ENCODE measurements around the gene ANKRD60.

Gene ANKRD60

GRCh38 chr20:58223358-58223941, 5.0 kb downstream of the ANKRD60 start:
- no peak for DNase-seq (ENCODE audit: low spot score)

- no peak for DNase-seq (ENCODE audit: low spot score)
These were observed 6.0 kb downstream of the ANKRD60 start for GRCh38 chr20:58222446-58222845.

GRCh38 chr20:58219342-58219700, 9.1 kb downstream of the ANKRD60 start:
- DNase-seq (ENCODE audit: low spot score), result no peak

- DNase-seq (ENCODE audit: low spot score), result no peak
These were observed 9.7 kb downstream of the ANKRD60 start for GRCh38 chr20:58218665-58219341.

GRCh38 chr20:58216334-58216733, 12.1 kb downstream of the ANKRD60 start:
- DNase-seq (ENCODE audit: low spot score), result no peak

- no peak for DNase-seq (ENCODE audit: low spot score)
These were observed 13.3 kb downstream of the ANKRD60 start for GRCh38 chr20:58215116-58215515.

GRCh38 chr20:58214310-58214709, 14.1 kb downstream of the ANKRD60 start:
- no peak for DNase-seq (ENCODE audit: low spot score)

- DNase-seq (ENCODE audit: low spot score), result no peak
These were observed 14.7 kb downstream of the ANKRD60 start for GRCh38 chr20:58213716-58214115.

- DNase-seq (ENCODE audit: low spot score), result no peak
These were observed 15.3 kb downstream of the ANKRD60 start for GRCh38 chr20:58213121-58213520.

- DNase-seq (ENCODE audit: low spot score), result no peak
These were observed 15.8 kb downstream of the ANKRD60 start for GRCh38 chr20:58212636-58213035.

GRCh38 chr20:58210398-58210747, 18.1 kb downstream of the ANKRD60 start:
- no peak for DNase-seq (ENCODE audit: low spot score)

- DNase-seq (ENCODE audit: low spot score), result peak; percentile 78
These were observed 18.6 kb downstream of the ANKRD60 start for GRCh38 chr20:58209652-58210397.

- no peak for DNase-seq (ENCODE audit: low spot score)
These were observed 19.5 kb downstream of the ANKRD60 start for GRCh38 chr20:58208944-58209343.

- no peak for DNase-seq (ENCODE audit: low spot score)
These were observed 22.6 kb downstream of the ANKRD60 start for GRCh38 chr20:58205850-58206249.

- no peak for DNase-seq (ENCODE audit: low spot score)
These were observed 26.4 kb downstream of the ANKRD60 start for GRCh38 chr20:58202044-58202443.

GRCh38 chr20:58201616-58202015, 26.8 kb downstream of the ANKRD60 start:
- no peak for DNase-seq (ENCODE audit: low spot score)

GRCh38 chr20:58199469-58199868, 29.0 kb downstream of the ANKRD60 start:
- no peak for DNase-seq (ENCODE audit: low spot score)

- no peak for DNase-seq (ENCODE audit: low spot score)
These were observed 29.5 kb downstream of the ANKRD60 start for GRCh38 chr20:58198901-58199355.

- DNase-seq (ENCODE audit: low spot score), result no peak
These were observed 30.1 kb downstream of the ANKRD60 start for GRCh38 chr20:58198384-58198783.

- DNase-seq (ENCODE audit: low spot score), result no peak
These were observed 31.3 kb downstream of the ANKRD60 start for GRCh38 chr20:58197185-58197469.

GRCh38 chr20:58196402-58197184, 31.9 kb downstream of the ANKRD60 start:
- no peak for DNase-seq (ENCODE audit: low spot score)

GRCh38 chr20:58195047-58195446, 33.4 kb downstream of the ANKRD60 start:
- no peak for DNase-seq (ENCODE audit: low spot score)

Measured in hematopoietic multipotent progenitor cell treated with erythropoietin and hydrocortisone succinate and interleukin-3 and kit ligand, for 15 days (in vitro differentiated cells).